NB4 (cell line): Measurements from ENCODE around the gene PRR15L.

ENCODE experiments used
- CTCF ChIP-seq: IDR thresholded peaks from one replicate; pipeline ENCODE4 v1.5.1; 2012; ENCODE audit warnings: low read depth, low read length
- MAX ChIP-seq: IDR thresholded peaks from 2 replicates; pipeline ENCODE4 v1.6.1; 2011; ENCODE audit warnings: low read depth, low read length
- MYC ChIP-seq: IDR thresholded peaks from 2 replicates; pipeline ENCODE4 v1.6.1; 2011; ENCODE audit warnings: low read depth, low read length
- POLR2A ChIP-seq: IDR thresholded peaks from 2 replicates; pipeline ENCODE4 v1.6.1; 2011; ENCODE audit warnings: mild to moderate bottlenecking; ENCODE audit not compliant: insufficient read length; ENCODE audit errors: extremely low read depth

- TF ChIP-seq CTCF, result no peak
- TF ChIP-seq POLR2A, result no peak
- no peak for TF ChIP-seq MAX
- TF ChIP-seq MYC, result no peak
These were observed 44.6 kb downstream of the PRR15L start for GRCh38 chr17:47913050-47913449.
